Activated CD8-positive, alpha-beta T cell treated with anti-CD3 and anti-CD28 coated beads for 36 hours (primary cell): Measurements from ENCODE around the gene ODF2. TPM values are rescaled to one million over a fixed set of nuclear protein-coding genes. Genes with fewer than 3 reads are reported as not detected.

Experiments
- ATAC-seq: fragments of 200-7000 bp; cut with Tn5 transposase; one replicate; pipeline ENCODE4 v1.10.0; 2021; ENCODE audit warnings: mild to moderate bottlenecking, moderate library complexity
- CTCF ChIA-PET: fragments of 350-600 bp; sonication (Branson Sonifier 250); formaldehyde crosslinking; loops from one replicate; lab custom pipeline; 2021; ENCODE audit warnings: antibody characterized with exemption; lab: Charles Lee
- POLR2A ChIA-PET: fragments of 350-600 bp; sonication (Branson Sonifier 250); formaldehyde crosslinking; loops from one replicate; lab custom pipeline; 2021; ENCODE audit warnings: antibody characterized with exemption; lab: Charles Lee
- DNase-seq: peaks from one replicate; pipeline ENCODE4 v3.0.0-alpha.2; 2020
- H3K27ac Mint-ChIP-seq: one replicate; pipeline ENCODE4 v1.8.0; 2021; ENCODE audit warnings: mild to moderate bottlenecking, mixed read lengths
- H3K27me3 Mint-ChIP-seq: one replicate; pipeline ENCODE4 v1.8.0; 2021; ENCODE audit warnings: mixed read lengths
- H3K36me3 Mint-ChIP-seq: one replicate; pipeline ENCODE4 v1.8.0; 2021; ENCODE audit warnings: low read depth, mixed read lengths
- H3K4me1 Mint-ChIP-seq: one replicate; pipeline ENCODE4 v1.8.0; 2021; ENCODE audit warnings: low read depth, mixed read lengths
- H3K4me3 Mint-ChIP-seq: one replicate; pipeline ENCODE4 v1.8.0; 2021; ENCODE audit warnings: mild to moderate bottlenecking, moderate library complexity, mixed read lengths
- H3K9me3 Mint-ChIP-seq: one replicate; pipeline ENCODE4 v1.8.0; 2021; ENCODE audit warnings: mixed read lengths
- CTCF ChIP-seq: fragments of 200-600 bp; IDR thresholded peaks from one replicate; pipeline ENCODE4 v1.8.0; 2022; ENCODE audit warnings: antibody characterized with exemption, mild to moderate bottlenecking
- intact Hi-C: fragments of 100-400 bp; cut with micrococcal nuclease; formaldehyde crosslinking; loops from one replicate; pipeline ENCODE4 v1.10.0; 2022
- total RNA-seq, 2 experiments: library from RNA; stranded (reverse); gene quantifications; one replicate each; pipeline ENCODE4 v1.2.3, GENCODE V29; 2021

Gene ODF2
- total RNA-seq, 2 experiments from 2014 or later: 79.3 to 83.6 TPM

GRCh38 chr9:128415281-128415680 lies 40.5 kb upstream of the ODF2 start:
- H3K4me3 Mint-ChIP-seq: no peak overlapping the region

GRCh38 chr9:128416014-128416413 lies 39.8 kb upstream of the ODF2 start:
- H3K4me1 Mint-ChIP-seq: peaks cover 6% of the 10 kb centered on the region
- ChIA-PET POLR2A (interaction anchor here (1.0 kb wide), 1 partner anchor 31 kb away, joined by 3 read pairs; no protein-coding TSS in a partner anchor), CTCF (interaction anchor here (0.6 kb wide), 1 partner anchor 145 kb away, joined by 3 read pairs; no protein-coding TSS in a partner anchor)
- TF ChIP-seq CTCF: no peak
- no peak for DNase-seq
- no peak for ATAC-seq
- no peak overlapping the region for H3K4me3 Mint-ChIP-seq
- H3K36me3 Mint-ChIP-seq: no peaks in the 10 kb centered on the region
- peaks cover 33% of the 10 kb centered on the region for H3K27me3 Mint-ChIP-seq
- intact Hi-C loops: no loop called here
- H3K9me3 Mint-ChIP-seq: no peaks in the 10 kb centered on the region
- H3K27ac Mint-ChIP-seq: no peak overlapping the region

More at GRCh38 chr9:128415281-128415680, 40.5 kb upstream of the ODF2 start:
- no peaks in the 10 kb centered on the region for H3K36me3 Mint-ChIP-seq
- peaks cover 6% of the 10 kb centered on the region for H3K4me1 Mint-ChIP-seq
- POLR2A ChIA-PET: no interaction called here
- no peak for ATAC-seq
- intact Hi-C loops: no loop called here
- DNase-seq: no peak
- peaks cover 35% of the 10 kb centered on the region for H3K27me3 Mint-ChIP-seq
- no peak for TF ChIP-seq CTCF
- no peak overlapping the region for H3K27ac Mint-ChIP-seq
- CTCF ChIA-PET: interaction anchor here (1.0 kb wide), 1 partner anchor 53 kb away, joined by 3 read pairs; no protein-coding TSS in a partner anchor
- no peaks in the 10 kb centered on the region for H3K9me3 Mint-ChIP-seq

- H3K27ac Mint-ChIP-seq: no peak overlapping the region
- ChIA-PET POLR2A (interaction anchor here (1.0 kb wide), 1 partner anchor 32 kb away, joined by 3 read pairs; no protein-coding TSS in a partner anchor), CTCF (interaction anchor here (0.6 kb wide), 1 partner anchor 144 kb away, joined by 3 read pairs; no protein-coding TSS in a partner anchor)
- peaks cover 33% of the 10 kb centered on the region for H3K27me3 Mint-ChIP-seq
- H3K4me3 Mint-ChIP-seq: no peak overlapping the region
- ATAC-seq (no peak), DNase-seq (no peak)
- intact Hi-C loops: no loop called here
- H3K4me1 Mint-ChIP-seq: peaks cover 6% of the 10 kb centered on the region
- no peaks in the 10 kb centered on the region for H3K9me3 Mint-ChIP-seq
- TF ChIP-seq CTCF: no peak
- no peaks in the 10 kb centered on the region for H3K36me3 Mint-ChIP-seq
Observed at GRCh38 chr9:128416432-128417019, 39.3 kb upstream of the ODF2 start.

GRCh38 chr9:128419061-128419925 lies 36.5 kb upstream of the ODF2 start:
- DNase-seq: no peak
- H3K27me3 Mint-ChIP-seq: peaks cover 28% of the 10 kb centered on the region
- ChIA-PET CTCF (interaction anchor here (0.7 to 3.4 kb wide), 24 partner anchors 9 to 509 kb away, joined by 3 to 26 read pairs (median 4); no protein-coding TSS in a partner anchor), POLR2A (interaction anchor here (1.1 to 1.7 kb wide), 2 partner anchors 8 to 56 kb away, joined by 3 to 4 read pairs; no protein-coding TSS in a partner anchor)
- H3K9me3 Mint-ChIP-seq: no peaks in the 10 kb centered on the region
- no peak for TF ChIP-seq CTCF
- H3K36me3 Mint-ChIP-seq: no peaks in the 10 kb centered on the region
- H3K4me3 Mint-ChIP-seq: peak overlapping the region; percentile 73
- no peak for ATAC-seq
- peaks cover 6% of the 10 kb centered on the region for H3K4me1 Mint-ChIP-seq
- intact Hi-C loops: no loop called here
- H3K27ac Mint-ChIP-seq: no peak overlapping the region
